ENCODE measurements around the gene ANKRD55.
"Not testable (repeated sequence)": the region's sequence is repeated elsewhere in the genome, so short reads cannot be mapped to it uniquely, and the experiment has no call there.

Gene ANKRD55

DNA sequence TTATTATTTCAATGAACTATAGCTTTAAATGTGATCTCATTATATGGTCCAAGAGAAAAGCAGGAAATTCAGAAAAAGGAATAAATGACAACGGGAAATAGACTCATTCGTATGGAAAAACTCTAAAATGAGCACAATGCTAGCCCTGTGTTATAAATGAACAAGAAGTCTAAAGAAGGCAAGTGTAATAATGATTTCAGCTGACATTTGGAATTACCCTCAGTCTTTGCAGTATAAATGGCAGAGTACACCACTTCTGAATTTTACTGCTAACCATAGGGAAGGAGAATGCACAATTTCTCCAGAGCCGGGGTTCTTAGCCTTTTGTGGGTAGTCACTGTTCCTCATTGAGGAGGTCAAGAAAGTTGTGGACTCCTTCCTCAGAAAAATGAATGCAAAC is 93.1 kb downstream of the ANKRD55 start:
- TF ChIP-seq JUND (IDR thresholded peaks at IDR 0.05; ENCODE audit: low read depth), result no peak
- in situ Hi-C loops (cut with HindIII; ENCODE audit: low pct_unique_long_range_greater_than_20kb, low sequenced_read_pairs), result no loop called here
- DNase-seq (ENCODE audit: low read depth in 1 of 2, low spot score in 1 of 2), result no peak

- in situ Hi-C loops (cut with HindIII; ENCODE audit: low pct_unique_long_range_greater_than_20kb, low sequenced_read_pairs), result no loop called here
- TF ChIP-seq JUND (IDR thresholded peaks at IDR 0.05; ENCODE audit: low read depth), result no peak
- DNase-seq (ENCODE audit: low read depth in 1 of 2, low spot score in 1 of 2), result no peak
Observed at GRCh38 chr5:56130664-56131063, 102.5 kb downstream of the ANKRD55 start.

DNA sequence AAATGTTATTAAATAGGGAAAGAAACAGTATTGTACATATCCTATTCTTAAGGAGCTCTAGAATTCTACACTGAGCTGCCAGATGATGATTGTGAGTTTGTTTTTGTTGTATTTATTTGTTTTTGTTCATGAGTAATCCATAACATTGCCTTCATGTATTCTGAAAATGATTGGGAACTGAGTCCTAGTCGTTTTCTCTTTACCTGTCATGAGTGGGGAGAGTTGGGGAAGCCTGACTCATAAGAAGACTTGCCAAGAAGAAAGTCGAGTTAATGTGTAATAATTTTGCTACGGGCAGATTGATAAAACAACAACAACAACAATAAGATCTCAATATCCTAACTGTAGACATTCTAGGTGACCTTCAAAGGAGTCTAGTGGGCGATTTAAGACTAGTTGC is 103.8 kb downstream of the ANKRD55 start:
- DNase-seq (ENCODE audit: low read depth in 1 of 2, low spot score in 1 of 2), result no peak
- TF ChIP-seq JUND (IDR thresholded peaks at IDR 0.05; ENCODE audit: low read depth), result no peak
- in situ Hi-C loops (cut with HindIII; ENCODE audit: low pct_unique_long_range_greater_than_20kb, low sequenced_read_pairs), result no loop called here

DNA sequence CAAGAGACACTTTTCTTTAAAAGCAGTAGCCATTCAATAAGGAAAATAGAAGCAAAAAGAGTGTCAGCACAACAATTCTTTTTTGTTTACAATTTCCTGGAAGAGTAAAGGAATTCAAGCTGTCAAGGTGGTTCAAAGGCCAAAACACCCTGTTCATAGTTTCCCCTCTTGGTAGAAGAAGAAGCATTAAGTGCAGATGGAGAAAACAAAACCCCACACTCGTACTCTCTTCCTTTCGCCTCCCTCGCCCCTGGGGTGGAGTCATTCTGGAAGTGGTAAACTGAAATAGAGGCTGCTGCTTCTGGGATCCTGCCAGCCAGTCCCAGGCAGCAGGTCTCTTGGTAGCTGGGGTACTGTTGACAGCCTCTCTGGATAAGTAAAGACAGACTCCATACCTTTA is 105.0 kb downstream of the ANKRD55 start:
- TF ChIP-seq JUND (IDR thresholded peaks at IDR 0.05; ENCODE audit: low read depth), result no peak
- DNase-seq (ENCODE audit: low read depth in 1 of 2, low spot score in 1 of 2), result no peak
- in situ Hi-C loops (cut with HindIII; ENCODE audit: low pct_unique_long_range_greater_than_20kb, low sequenced_read_pairs), result no loop called here

DNA sequence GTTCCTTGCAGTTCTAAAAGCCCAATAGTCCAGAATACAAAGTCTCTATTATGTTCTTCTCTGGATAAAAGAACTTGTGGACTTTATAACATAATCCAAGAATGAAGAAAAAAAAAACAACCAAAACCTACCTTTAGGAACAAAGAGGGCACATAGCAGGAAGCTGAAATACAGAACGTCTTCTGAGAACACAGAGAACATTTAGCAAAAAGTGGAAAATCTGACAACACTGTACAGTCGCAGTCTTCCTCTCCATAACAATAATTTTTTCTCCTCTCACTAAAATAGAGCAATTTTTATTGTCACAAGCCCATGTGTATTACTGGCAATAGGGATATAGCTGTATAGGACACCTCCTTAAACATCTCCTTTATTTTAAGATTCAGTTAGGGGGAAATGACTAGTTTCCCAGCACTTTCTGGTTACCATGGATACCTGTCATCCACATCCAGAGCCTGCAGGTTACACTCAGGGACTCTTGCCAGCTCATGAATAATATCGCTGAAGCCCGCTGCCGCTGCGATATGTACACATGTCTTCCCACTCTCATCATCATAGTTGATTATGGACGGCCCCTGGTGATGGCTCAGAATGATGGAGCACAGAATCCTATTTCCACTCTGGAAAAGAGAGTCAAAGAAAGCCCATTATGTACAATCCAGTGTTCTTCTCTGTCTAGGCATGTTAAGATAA is 106.5 kb downstream of the ANKRD55 start:
- TF ChIP-seq JUND (IDR thresholded peaks at IDR 0.05; ENCODE audit: low read depth), result no peak
- in situ Hi-C loops (cut with HindIII; ENCODE audit: low pct_unique_long_range_greater_than_20kb, low sequenced_read_pairs), result no loop called here
- no peak for DNase-seq (ENCODE audit: low read depth in 1 of 2, low spot score in 1 of 2)

- in situ Hi-C loops (cut with HindIII; ENCODE audit: low pct_unique_long_range_greater_than_20kb, low sequenced_read_pairs), result no loop called here
- DNase-seq (ENCODE audit: low read depth in 1 of 2, low spot score in 1 of 2), result no peak
- TF ChIP-seq JUND (IDR thresholded peaks at IDR 0.05; ENCODE audit: low read depth), result no peak
Observed at GRCh38 chr5:56123531-56124243, 109.4 kb downstream of the ANKRD55 start.

- in situ Hi-C loops (cut with HindIII; ENCODE audit: low pct_unique_long_range_greater_than_20kb, low sequenced_read_pairs); DNase-seq (ENCODE audit: low read depth in 1 of 2, low spot score in 1 of 2): not testable (repeated sequence)
Observed at GRCh38 chr5:56122360-56122985, 110.7 kb downstream of the ANKRD55 start.

DNA sequence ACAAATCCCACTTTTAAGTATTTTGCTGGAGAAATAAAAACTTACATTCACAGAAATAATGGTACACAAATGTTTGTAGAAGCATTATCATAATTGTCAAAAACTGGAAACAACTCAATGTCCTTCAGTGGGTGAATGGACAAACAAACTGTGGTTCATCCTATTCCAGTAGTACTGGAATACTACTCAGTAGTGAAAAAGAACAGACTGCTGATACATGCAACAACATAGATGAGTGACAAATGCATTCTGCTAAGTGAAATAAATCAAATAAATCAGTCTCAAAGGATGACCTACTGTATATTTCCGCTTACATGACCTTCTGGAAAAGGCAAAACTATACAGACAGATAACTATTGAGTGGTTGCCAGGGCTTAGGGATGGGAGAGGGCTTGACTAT is 114.1 kb downstream of the ANKRD55 start:
- no peak for DNase-seq (ENCODE audit: low read depth in 1 of 2, low spot score in 1 of 2)
- in situ Hi-C loops (cut with HindIII; ENCODE audit: low pct_unique_long_range_greater_than_20kb, low sequenced_read_pairs), result no loop called here
- no peak for TF ChIP-seq JUND (IDR thresholded peaks at IDR 0.05; ENCODE audit: low read depth)

DNA sequence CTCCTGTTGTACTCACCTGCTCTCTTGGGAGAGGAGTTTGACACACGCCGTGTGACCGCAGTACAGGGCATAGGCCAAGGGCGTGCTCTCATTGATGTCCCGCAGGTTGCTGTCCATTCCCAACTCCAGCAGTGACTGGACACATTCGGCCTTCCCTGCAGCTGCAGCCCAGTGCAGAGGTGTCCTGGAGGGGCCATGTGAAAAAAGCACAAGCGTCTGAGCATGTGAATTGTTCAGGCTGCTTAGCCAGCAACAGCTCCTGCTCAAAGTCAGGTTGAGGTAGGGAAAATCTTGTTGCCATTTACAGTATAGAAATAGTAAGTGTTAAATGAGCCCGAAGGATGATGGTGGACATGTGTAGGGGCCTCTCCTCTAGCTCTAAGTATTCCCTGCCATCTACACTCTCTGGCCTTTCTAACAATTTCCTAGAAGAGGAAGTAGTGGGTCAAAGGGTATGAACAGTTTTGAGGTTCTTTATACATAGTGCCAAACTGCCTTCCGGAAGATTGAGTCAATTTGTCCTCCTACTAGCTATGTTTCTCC is 116.5 kb downstream of the ANKRD55 start:
- no peak for DNase-seq (ENCODE audit: low read depth in 1 of 2, low spot score in 1 of 2)
- TF ChIP-seq JUND (IDR thresholded peaks at IDR 0.05; ENCODE audit: low read depth), result no peak
- in situ Hi-C loops (cut with HindIII; ENCODE audit: low pct_unique_long_range_greater_than_20kb, low sequenced_read_pairs), result no loop called here

DNA sequence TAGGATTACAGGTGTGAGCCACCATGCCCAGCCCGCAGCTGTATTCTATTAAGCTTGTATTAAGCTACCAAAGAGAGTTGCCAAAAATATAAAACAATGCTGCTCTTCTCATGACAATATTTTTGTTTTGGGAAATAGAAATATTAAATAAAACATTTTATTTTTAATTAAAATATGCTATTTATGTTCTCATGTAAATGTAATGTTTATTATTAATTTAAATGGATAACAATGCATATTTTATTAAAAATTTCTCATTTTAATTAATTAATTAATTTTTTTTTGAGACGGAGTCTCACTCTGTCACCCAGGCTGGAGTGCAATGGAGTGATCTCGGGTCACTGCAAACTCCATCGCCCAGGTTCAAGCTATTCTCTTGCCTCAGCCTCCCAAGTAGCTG is 117.5 kb downstream of the ANKRD55 start:
- no peak for DNase-seq (ENCODE audit: low read depth in 1 of 2, low spot score in 1 of 2)
- in situ Hi-C loops (cut with HindIII; ENCODE audit: low pct_unique_long_range_greater_than_20kb, low sequenced_read_pairs), result no loop called here
- TF ChIP-seq JUND (IDR thresholded peaks at IDR 0.05; ENCODE audit: low read depth), result no peak

- no peak for TF ChIP-seq JUND (IDR thresholded peaks at IDR 0.05; ENCODE audit: low read depth)
- DNase-seq (ENCODE audit: low read depth in 1 of 2, low spot score in 1 of 2), result no peak
- in situ Hi-C loops (cut with HindIII; ENCODE audit: low pct_unique_long_range_greater_than_20kb, low sequenced_read_pairs), result no loop called here
Observed at GRCh38 chr5:56112526-56113121, 120.5 kb downstream of the ANKRD55 start.

DNA sequence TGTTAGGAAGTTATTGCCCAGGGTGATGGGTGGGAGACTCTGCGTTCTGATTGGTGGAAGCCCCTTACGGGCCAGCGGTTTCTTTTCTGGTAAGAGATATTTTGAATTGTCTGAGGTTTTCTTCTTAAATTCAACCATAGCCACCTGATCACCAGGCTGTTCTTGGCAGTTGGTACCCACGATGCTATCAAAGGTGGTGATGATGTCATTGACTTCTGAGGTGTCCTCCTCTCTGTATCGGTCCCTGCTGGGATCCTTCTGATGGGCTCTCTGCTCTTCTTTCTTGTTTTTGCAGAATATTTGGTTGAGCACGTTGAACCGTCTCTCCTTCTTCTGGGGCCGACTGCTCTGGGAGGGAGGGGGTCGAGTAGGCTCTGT is 121.7 kb downstream of the ANKRD55 start:
- in situ Hi-C loops (cut with HindIII; ENCODE audit: low pct_unique_long_range_greater_than_20kb, low sequenced_read_pairs), result no loop called here
- no peak for DNase-seq (ENCODE audit: low read depth in 1 of 2, low spot score in 1 of 2)
- TF ChIP-seq JUND (IDR thresholded peaks at IDR 0.05; ENCODE audit: low read depth), result no peak
